Upper lobe of left lung (tissue), 4 donors: ENCODE data around the gene SCAND1.

Source experiments
- EP300 ChIP-seq, 4 donors: sonication (generic); formaldehyde crosslinking; IDR thresholded peaks; one replicate each; pipeline ENCODE4 v1.5.1; 2017; ENCODE audit warnings: antibody characterized with exemption in 4 of 4, control low read depth in 2 of 4
- POLR2A ChIP-seq, 4 donors: fragments of 450-650 bp; IDR thresholded peaks; one replicate each; pipeline ENCODE4 v1.5.1; 2016 to 2017; ENCODE audit warnings: antibody characterized with exemption in 4 of 4, mild to moderate bottlenecking in 2 of 4
- POLR2AphosphoS5 ChIP-seq, 2 donors: sonication (generic); formaldehyde crosslinking; IDR thresholded peaks; one replicate each; pipeline ENCODE4 v1.5.1; 2017; ENCODE audit warnings: antibody characterized with exemption in 2 of 2
- TF ChIP-seq, protein P1 (sequence below), 6 experiments: fragments of 450-650 bp in 4 of 6; fragments of 200-600 bp in 2 of 6; sonication (generic) in 2 of 6; IDR thresholded peaks; one replicate each; pipeline ENCODE4 v1.5.1; 2016 to 2019; ENCODE audit warnings: antibody characterized with exemption in 6 of 6

DNA sequence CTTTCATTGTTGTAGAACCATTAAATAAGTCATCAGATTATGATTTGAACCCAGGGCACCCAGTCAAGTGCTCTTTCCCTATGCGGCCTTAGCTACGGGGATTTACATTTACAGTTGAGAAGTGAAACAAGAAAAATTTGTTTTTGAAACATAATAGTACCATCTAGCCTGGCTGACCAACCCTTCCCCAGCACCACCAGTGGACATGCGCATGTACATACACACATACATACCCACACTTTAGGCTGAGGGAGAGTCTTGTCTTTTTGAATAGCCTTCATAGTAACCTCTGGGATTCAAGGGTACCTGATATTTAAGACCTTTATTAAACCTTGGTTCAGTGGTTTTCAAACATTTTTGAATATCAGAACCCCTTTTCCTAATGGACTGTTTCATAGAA is 33.8 kb downstream of the SCAND1 start:
- TF ChIP-seq, protein P1, sequence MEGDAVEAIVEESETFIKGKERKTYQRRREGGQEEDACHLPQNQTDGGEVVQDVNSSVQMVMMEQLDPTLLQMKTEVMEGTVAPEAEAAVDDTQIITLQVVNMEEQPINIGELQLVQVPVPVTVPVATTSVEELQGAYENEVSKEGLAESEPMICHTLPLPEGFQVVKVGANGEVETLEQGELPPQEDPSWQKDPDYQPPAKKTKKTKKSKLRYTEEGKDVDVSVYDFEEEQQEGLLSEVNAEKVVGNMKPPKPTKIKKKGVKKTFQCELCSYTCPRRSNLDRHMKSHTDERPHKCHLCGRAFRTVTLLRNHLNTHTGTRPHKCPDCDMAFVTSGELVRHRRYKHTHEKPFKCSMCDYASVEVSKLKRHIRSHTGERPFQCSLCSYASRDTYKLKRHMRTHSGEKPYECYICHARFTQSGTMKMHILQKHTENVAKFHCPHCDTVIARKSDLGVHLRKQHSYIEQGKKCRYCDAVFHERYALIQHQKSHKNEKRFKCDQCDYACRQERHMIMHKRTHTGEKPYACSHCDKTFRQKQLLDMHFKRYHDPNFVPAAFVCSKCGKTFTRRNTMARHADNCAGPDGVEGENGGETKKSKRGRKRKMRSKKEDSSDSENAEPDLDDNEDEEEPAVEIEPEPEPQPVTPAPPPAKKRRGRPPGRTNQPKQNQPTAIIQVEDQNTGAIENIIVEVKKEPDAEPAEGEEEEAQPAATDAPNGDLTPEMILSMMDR (IDR thresholded peaks at IDR 0.05), result no peak
- TF ChIP-seq POLR2A (IDR thresholded peaks at IDR 0.05), result no peak
- no peak for TF ChIP-seq POLR2AphosphoS5 (IDR thresholded peaks at IDR 0.05)
- no peak for TF ChIP-seq EP300 (IDR thresholded peaks at IDR 0.05)
